ENCODE results near the gene RPEL1.

DNA sequence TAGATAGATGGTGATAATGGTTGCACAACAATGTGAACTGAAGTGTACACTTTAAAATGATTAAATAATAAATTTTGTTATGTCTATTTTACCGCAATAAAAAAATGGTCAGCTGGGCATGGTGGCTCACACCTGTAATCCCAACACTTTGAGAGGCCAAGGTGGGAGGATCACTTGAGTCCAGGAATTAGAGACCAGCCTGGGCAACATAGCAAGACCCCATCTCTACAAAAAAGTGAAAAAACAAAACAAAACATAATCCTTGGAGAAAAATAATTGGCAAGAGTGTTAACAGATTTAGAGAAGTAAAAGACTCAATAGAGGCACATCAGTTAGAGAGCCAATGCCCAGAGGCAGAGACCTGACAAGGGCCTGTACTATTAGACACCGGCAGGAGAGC is 9.9 kb upstream of the RPEL1 start:
- TF ChIP-seq EZH2 (IDR thresholded peaks at IDR 0.05; ENCODE audit: borderline replicate concordance) (no peak), EZH2phosphoT487 (IDR thresholded peaks at IDR 0.05; ENCODE audit: low read depth, severe bottlenecking, unreplicated experiment) (no peak)
- TF ChIP-seq, protein P1, sequence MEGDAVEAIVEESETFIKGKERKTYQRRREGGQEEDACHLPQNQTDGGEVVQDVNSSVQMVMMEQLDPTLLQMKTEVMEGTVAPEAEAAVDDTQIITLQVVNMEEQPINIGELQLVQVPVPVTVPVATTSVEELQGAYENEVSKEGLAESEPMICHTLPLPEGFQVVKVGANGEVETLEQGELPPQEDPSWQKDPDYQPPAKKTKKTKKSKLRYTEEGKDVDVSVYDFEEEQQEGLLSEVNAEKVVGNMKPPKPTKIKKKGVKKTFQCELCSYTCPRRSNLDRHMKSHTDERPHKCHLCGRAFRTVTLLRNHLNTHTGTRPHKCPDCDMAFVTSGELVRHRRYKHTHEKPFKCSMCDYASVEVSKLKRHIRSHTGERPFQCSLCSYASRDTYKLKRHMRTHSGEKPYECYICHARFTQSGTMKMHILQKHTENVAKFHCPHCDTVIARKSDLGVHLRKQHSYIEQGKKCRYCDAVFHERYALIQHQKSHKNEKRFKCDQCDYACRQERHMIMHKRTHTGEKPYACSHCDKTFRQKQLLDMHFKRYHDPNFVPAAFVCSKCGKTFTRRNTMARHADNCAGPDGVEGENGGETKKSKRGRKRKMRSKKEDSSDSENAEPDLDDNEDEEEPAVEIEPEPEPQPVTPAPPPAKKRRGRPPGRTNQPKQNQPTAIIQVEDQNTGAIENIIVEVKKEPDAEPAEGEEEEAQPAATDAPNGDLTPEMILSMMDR (IDR thresholded peaks at IDR 0.05; ENCODE audit: poor library complexity): no peak
